Measurements from ENCODE around the gene RMND5A.

The RMND5A gene

GRCh38 chr2:86768189-86768949 is 48.3 kb downstream of the RMND5A start:
- TF ChIP-seq LEF1 (IDR thresholded peaks at IDR 0.05; ENCODE audit: borderline replicate concordance), result no peak
- no peak for TF ChIP-seq HDGF (IDR thresholded peaks at IDR 0.05; ENCODE audit: borderline replicate concordance)
- no peak for TF ChIP-seq TARDBP (IDR thresholded peaks at IDR 0.05)
- TF ChIP-seq SP1 (IDR thresholded peaks at IDR 0.05), result no peak
- TF ChIP-seq L3MBTL2 (conservative IDR thresholded peaks at IDR 0.05), result no peak
- no peak for TF ChIP-seq NFRKB (IDR thresholded peaks at IDR 0.05)
- TF ChIP-seq ELF4 (IDR thresholded peaks at IDR 0.05), result no peak
- TF ChIP-seq FOXK2 (IDR thresholded peaks at IDR 0.05), result no peak
- no peak for TF ChIP-seq ZNF384 (IDR thresholded peaks at IDR 0.05)
- no peak for TF ChIP-seq FOXM1 (IDR thresholded peaks at IDR 0.05; ENCODE audit: borderline replicate concordance)
- TF ChIP-seq PKNOX1 (IDR thresholded peaks at IDR 0.05), result no peak
- no peak for TF ChIP-seq FOXA1 (IDR thresholded peaks at IDR 0.05)
- no peak for TF ChIP-seq ARNT (IDR thresholded peaks at IDR 0.05)
- TF ChIP-seq BHLHE40 (IDR thresholded peaks at IDR 0.05; ENCODE audit: borderline replicate concordance), result no peak
- TF ChIP-seq SUZ12 (IDR thresholded peaks at IDR 0.05), result no peak
- TF ChIP-seq CTBP1 (IDR thresholded peaks at IDR 0.05; ENCODE audit: borderline replicate concordance), result no peak
- DNase-seq (ENCODE audit: extremely low spot score), result no peak
- CTCF ChIA-PET, result no interaction called here
- POLR2A ChIA-PET, result no interaction called here

DNA sequence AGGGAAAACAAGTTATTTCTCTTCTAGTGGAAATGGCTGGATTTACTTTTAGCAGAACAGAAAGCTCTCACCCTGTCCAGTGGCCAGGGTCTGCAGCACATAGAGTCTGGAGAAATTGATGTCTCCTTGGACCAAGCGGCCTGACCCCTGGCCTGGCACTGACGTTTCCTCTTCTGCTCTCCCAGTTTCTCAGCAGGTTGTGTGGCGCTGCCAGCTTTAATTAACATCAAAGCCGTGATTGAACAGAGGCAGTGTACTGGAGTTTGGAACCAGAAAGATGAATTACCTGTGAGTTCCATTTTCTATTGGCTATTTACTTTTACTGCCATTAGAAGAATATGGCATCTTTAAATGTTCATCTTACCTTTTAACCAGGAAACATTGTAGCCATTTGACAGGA is 49.7 kb downstream of the RMND5A start:
- TF ChIP-seq SUZ12 (IDR thresholded peaks at IDR 0.05) (no peak), TARDBP (IDR thresholded peaks at IDR 0.05) (no peak), BHLHE40 (IDR thresholded peaks at IDR 0.05; ENCODE audit: borderline replicate concordance) (no peak), PKNOX1 (IDR thresholded peaks at IDR 0.05) (no peak), CTBP1 (IDR thresholded peaks at IDR 0.05; ENCODE audit: borderline replicate concordance) (no peak), FOXK2 (IDR thresholded peaks at IDR 0.05) (no peak), NFRKB (IDR thresholded peaks at IDR 0.05) (no peak), ARNT (IDR thresholded peaks at IDR 0.05) (no peak), ELF4 (IDR thresholded peaks at IDR 0.05) (no peak)
- ChIA-PET POLR2A (no interaction called here), CTCF (no interaction called here)
- DNase-seq (ENCODE audit: extremely low spot score), result no peak

- ChIA-PET POLR2A (no interaction called here), CTCF (no interaction called here)
- DNase-seq (ENCODE audit: extremely low spot score), result no peak
- TF ChIP-seq PKNOX1 (IDR thresholded peaks at IDR 0.05), result no peak
- TF ChIP-seq TARDBP (IDR thresholded peaks at IDR 0.05), result no peak
These were observed 50.8 kb downstream of the RMND5A start for GRCh38 chr2:86770816-86771301.

DNA sequence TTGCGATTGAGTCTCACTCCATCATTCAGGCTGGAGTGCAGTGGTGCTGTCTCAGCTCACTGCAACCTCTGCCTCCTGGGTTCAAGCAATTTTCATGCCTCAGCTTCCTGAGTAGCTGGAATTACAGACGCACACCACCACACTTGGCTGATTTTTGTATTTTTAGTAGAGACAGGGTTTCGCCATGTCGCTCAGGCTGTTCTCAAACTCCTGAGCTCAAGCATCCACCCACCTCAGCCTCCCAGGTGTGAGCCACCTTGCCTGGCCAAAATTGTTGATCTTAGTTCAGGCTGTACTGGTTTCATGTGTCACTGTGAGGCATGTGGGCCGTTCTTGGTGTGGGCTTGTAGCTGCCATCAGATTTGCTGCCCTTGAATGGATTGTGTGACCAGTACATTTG is 52.5 kb downstream of the RMND5A start:
- ChIA-PET POLR2A (no interaction called here), CTCF (no interaction called here)
- TF ChIP-seq LEF1 (IDR thresholded peaks at IDR 0.05; ENCODE audit: borderline replicate concordance) (no peak), SUZ12 (IDR thresholded peaks at IDR 0.05) (no peak), ZNF384 (IDR thresholded peaks at IDR 0.05) (no peak), ARNT (IDR thresholded peaks at IDR 0.05) (no peak), ELF4 (IDR thresholded peaks at IDR 0.05) (no peak), PKNOX1 (IDR thresholded peaks at IDR 0.05) (no peak), BHLHE40 (IDR thresholded peaks at IDR 0.05; ENCODE audit: borderline replicate concordance) (no peak), L3MBTL2 (conservative IDR thresholded peaks at IDR 0.05) (no peak), HDGF (IDR thresholded peaks at IDR 0.05; ENCODE audit: borderline replicate concordance) (no peak), TARDBP (IDR thresholded peaks at IDR 0.05) (no peak)
- DNase-seq (ENCODE audit: extremely low spot score), result no peak

DNA sequence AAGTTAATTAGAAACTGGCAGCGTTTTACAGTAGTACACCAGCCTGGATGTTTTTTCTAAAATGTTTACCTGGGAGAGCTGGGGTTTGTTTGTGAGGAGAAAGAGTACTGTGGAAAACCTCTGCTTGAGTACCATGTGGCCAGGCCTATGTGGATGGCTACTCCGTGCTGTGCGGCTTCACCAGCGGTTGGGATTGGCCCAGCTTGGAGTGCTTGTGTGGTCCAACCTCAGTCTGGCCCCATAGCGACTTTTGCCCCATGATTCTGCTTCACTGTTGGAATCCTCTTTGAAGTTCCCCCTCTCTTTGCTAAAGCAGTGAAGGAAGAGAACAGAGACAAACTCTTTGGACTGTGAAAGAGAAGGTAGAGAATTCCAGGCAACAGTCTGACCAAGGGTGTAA is 54.8 kb downstream of the RMND5A start:
- CTCF ChIA-PET, result no interaction called here
- POLR2A ChIA-PET, result no interaction called here
- no peak for DNase-seq (ENCODE audit: extremely low spot score)
- TF ChIP-seq PKNOX1 (IDR thresholded peaks at IDR 0.05), result no peak
- TF ChIP-seq ZNF384 (IDR thresholded peaks at IDR 0.05), result no peak
- TF ChIP-seq ARNT (IDR thresholded peaks at IDR 0.05), result no peak
- no peak for TF ChIP-seq L3MBTL2 (conservative IDR thresholded peaks at IDR 0.05)
- TF ChIP-seq CTBP1 (IDR thresholded peaks at IDR 0.05; ENCODE audit: borderline replicate concordance), result no peak
- TF ChIP-seq HDGF (IDR thresholded peaks at IDR 0.05; ENCODE audit: borderline replicate concordance), result no peak

GRCh38 chr2:86775338-86775737 is 55.2 kb downstream of the RMND5A start:
- TF ChIP-seq HDGF (IDR thresholded peaks at IDR 0.05; ENCODE audit: borderline replicate concordance), result no peak
- no peak for TF ChIP-seq FOXA1 (IDR thresholded peaks at IDR 0.05)
- no peak for TF ChIP-seq TARDBP (IDR thresholded peaks at IDR 0.05)
- no peak for TF ChIP-seq NFRKB (IDR thresholded peaks at IDR 0.05)
- no peak for TF ChIP-seq LEF1 (IDR thresholded peaks at IDR 0.05; ENCODE audit: borderline replicate concordance)
- no peak for TF ChIP-seq SP1 (IDR thresholded peaks at IDR 0.05)
- TF ChIP-seq ZNF384 (IDR thresholded peaks at IDR 0.05), result no peak
- no peak for TF ChIP-seq FOXM1 (IDR thresholded peaks at IDR 0.05; ENCODE audit: borderline replicate concordance)
- no peak for TF ChIP-seq ARNT (IDR thresholded peaks at IDR 0.05)
- TF ChIP-seq FOXK2 (IDR thresholded peaks at IDR 0.05), result no peak
- TF ChIP-seq BHLHE40 (IDR thresholded peaks at IDR 0.05; ENCODE audit: borderline replicate concordance), result no peak
- no peak for TF ChIP-seq ELF4 (IDR thresholded peaks at IDR 0.05)
- no peak for TF ChIP-seq CTBP1 (IDR thresholded peaks at IDR 0.05; ENCODE audit: borderline replicate concordance)
- TF ChIP-seq SUZ12 (IDR thresholded peaks at IDR 0.05), result no peak
- no peak for TF ChIP-seq L3MBTL2 (conservative IDR thresholded peaks at IDR 0.05)
- no peak for TF ChIP-seq PKNOX1 (IDR thresholded peaks at IDR 0.05)
- ChIA-PET CTCF (no interaction called here), POLR2A (no interaction called here)
- DNase-seq (ENCODE audit: extremely low spot score), result no peak

All from HEK293T (cell line).